HL-60 (cell line): ENCODE data around the gene KDM3B.

Source experiments
- CTCF ChIP-seq: IDR thresholded peaks from one replicate; pipeline ENCODE4 v1.5.1; 2011; ENCODE audit warnings: low read length, control low read depth, inconsistent platforms; ENCODE audit not compliant: insufficient read depth
- GABPA ChIP-seq: IDR thresholded peaks from 2 replicates; pipeline ENCODE4 v1.6.1; 2012; ENCODE audit warnings: low read depth
- POLR2AphosphoS5 ChIP-seq: IDR thresholded peaks from 2 replicates; pipeline ENCODE4 v1.6.1; 2012; ENCODE audit warnings: low read depth
- REST ChIP-seq: IDR thresholded peaks from 2 replicates; pipeline ENCODE4 v1.6.1; 2012; ENCODE audit warnings: low read depth; ENCODE audit not compliant: insufficient replicate concordance
- SPI1 ChIP-seq: IDR thresholded peaks from 2 replicates; pipeline ENCODE4 v1.6.1; 2012; ENCODE audit warnings: low read depth, mild to moderate bottlenecking, borderline replicate concordance

- TF ChIP-seq CTCF (no peak), REST (no peak), POLR2AphosphoS5 (no peak), SPI1 (peak; percentile 49; the same call in 1 of the 2 replicates), GABPA (no peak)
These were observed 2.0 kb upstream of the KDM3B start for GRCh38 chr5:138350563-138350890.
